Measurements from ENCODE around the gene RNF14.

Gene RNF14

GRCh38 chr5:141926434-141926833, 42.5 kb upstream of the RNF14 start:
- Histone ChIP-seq H3K27me3 (replicated peaks) (no peaks in the 10 kb centered on the region), H3K27ac (no peak overlapping the region), H3K4me3 (ENCODE audit: low read depth, low read length) (no peak overlapping the region), H3K36me3 (replicated peaks) (peaks cover 52% of the 10 kb centered on the region)
- no peak for TF ChIP-seq CTCF (IDR thresholded peaks at IDR 0.05; ENCODE audit: low read depth, low read length, missing control alignments)
- in situ Hi-C loops (cut with HindIII; ENCODE audit: low pct_ligation_motif_present, low sequenced_read_pairs): no loop called here
- DNase-seq: no peak

- DNase-seq: no peak
- TF ChIP-seq CTCF (IDR thresholded peaks at IDR 0.05; ENCODE audit: low read depth, low read length, missing control alignments): no peak
- Histone ChIP-seq H3K4me3 (ENCODE audit: low read depth, low read length) (no peak overlapping the region), H3K36me3 (replicated peaks) (peaks cover 54% of the 10 kb centered on the region), H3K27ac (no peak overlapping the region), H3K27me3 (replicated peaks) (no peaks in the 10 kb centered on the region)
- in situ Hi-C loops (cut with HindIII; ENCODE audit: low pct_ligation_motif_present, low sequenced_read_pairs): no loop called here
These were observed 40.9 kb upstream of the RNF14 start for GRCh38 chr5:141928051-141928450.

- no peak overlapping the region for H3K27ac ChIP-seq
- in situ Hi-C loops (cut with HindIII; ENCODE audit: low pct_ligation_motif_present, low sequenced_read_pairs): no loop called here
- no peak for DNase-seq
- H3K36me3 ChIP-seq (replicated peaks): peaks cover 62% of the 10 kb centered on the region
- no peak for TF ChIP-seq CTCF (IDR thresholded peaks at IDR 0.05; ENCODE audit: low read depth, low read length, missing control alignments)
- H3K27me3 ChIP-seq (replicated peaks): no peaks in the 10 kb centered on the region
- H3K4me3 ChIP-seq (ENCODE audit: low read depth, low read length): no peak overlapping the region
These were observed 39.4 kb upstream of the RNF14 start for GRCh38 chr5:141929398-141930058.

- no peaks in the 10 kb centered on the region for H3K27me3 ChIP-seq (replicated peaks)
- no peak for TF ChIP-seq CTCF (IDR thresholded peaks at IDR 0.05; ENCODE audit: low read depth, low read length, missing control alignments)
- H3K36me3 ChIP-seq (replicated peaks): peaks cover 71% of the 10 kb centered on the region
- in situ Hi-C loops (cut with HindIII; ENCODE audit: low pct_ligation_motif_present, low sequenced_read_pairs): no loop called here
- no peak overlapping the region for H3K27ac ChIP-seq
- H3K4me3 ChIP-seq (ENCODE audit: low read depth, low read length): no peak overlapping the region
- no peak for DNase-seq
These were observed 37.2 kb upstream of the RNF14 start for GRCh38 chr5:141931694-141932093.

- Histone ChIP-seq H3K27me3 (replicated peaks) (no peaks in the 10 kb centered on the region), H3K27ac (no peak overlapping the region), H3K36me3 (replicated peaks) (peaks cover 70% of the 10 kb centered on the region), H3K4me3 (ENCODE audit: low read depth, low read length) (no peak overlapping the region)
- in situ Hi-C loops (cut with HindIII; ENCODE audit: low pct_ligation_motif_present, low sequenced_read_pairs): no loop called here
- no peak for DNase-seq
- TF ChIP-seq CTCF (IDR thresholded peaks at IDR 0.05; ENCODE audit: low read depth, low read length, missing control alignments): no peak
These were observed 35.8 kb upstream of the RNF14 start for GRCh38 chr5:141933151-141933550.
